Panc1 (cell line): ENCODE results near the gene BTBD18. TPM values are rescaled to one million over a fixed set of nuclear protein-coding genes. Genes with fewer than 3 reads are reported as not detected.

ENCODE experiments used
- ATAC-seq: fragments of 200-7000 bp; cut with Tn5 transposase; 2 replicates; pipeline ENCODE4 v1.9.1; 2020; ENCODE audit warnings: mild to moderate bottlenecking, moderate library complexity
- BruUV-seq: library from RNA; stranded (reverse); fragments of 400-500 nt; replicated peaks from 2 replicates; lab custom pipeline; 2021; lab: Mats Ljungman, UMichigan
- CTCF ChIA-PET: fragments of 300-600 bp; sonication (Branson Sonifier 250); formaldehyde crosslinking; loops from one replicate; lab custom pipeline; 2022; ENCODE audit warnings: antibody characterized with exemption; lab: Charles Lee
- POLR2A ChIA-PET: fragments of 300-600 bp; sonication (Branson Sonifier 250); formaldehyde crosslinking; loops from one replicate; lab custom pipeline; 2022; ENCODE audit warnings: antibody characterized with exemption; lab: Charles Lee
- DNase-seq: peaks from one replicate; pipeline ENCODE4 v3.0.0-alpha.2; 2010; ENCODE audit warnings: low read depth, low spot score
- H3K27ac ChIP-seq: 2 replicates; pipeline ENCODE4 v1.5.1; 2011; ENCODE audit warnings: mild to moderate bottlenecking, low read length, inconsistent platforms
- H3K27me3 ChIP-seq: fragments of 200-500 bp; sonication (Bioruptor generic); 2 replicates; pipeline ENCODE4 v1.6.0; 2014; ENCODE audit warnings: low read length, inconsistent platforms; ENCODE audit not compliant: control insufficient read depth, insufficient read depth
- H3K36me3 ChIP-seq: fragments of 200-500 bp; sonication (Bioruptor generic); 2 replicates; pipeline ENCODE4 v1.5.1; 2014; ENCODE audit warnings: inconsistent platforms, mild to moderate bottlenecking, low read length, moderate library complexity; ENCODE audit not compliant: control insufficient read depth, insufficient read depth
- H3K4me1 ChIP-seq: 2 replicates; pipeline ENCODE4 v1.5.1; 2011; ENCODE audit warnings: inconsistent platforms, mild to moderate bottlenecking, low read length, moderate library complexity; ENCODE audit not compliant: control insufficient read depth, insufficient read depth
- H3K4me3 ChIP-seq, 2 experiments: 2 replicates each; pipeline ENCODE4 v1.5.1; 2011 to 2012; ENCODE audit warnings: low read depth in 2 of 2, low read length in 2 of 2, mild to moderate bottlenecking in 2 of 2, inconsistent platforms in 1 of 2, moderate library complexity in 1 of 2
- H3K9me3 ChIP-seq: fragments of 200-500 bp; sonication (Bioruptor generic); 2 replicates; pipeline ENCODE4 v1.5.1; 2014; ENCODE audit warnings: low read depth, mild to moderate bottlenecking, inconsistent platforms, low read length, moderate library complexity; ENCODE audit not compliant: control insufficient read depth, insufficient read depth
- CTCF ChIP-seq: fragments of 450-650 bp; IDR thresholded peaks from 2 replicates; pipeline ENCODE4 v1.5.1; 2017; ENCODE audit warnings: mild to moderate bottlenecking
- POLR2AphosphoS5 ChIP-seq: IDR thresholded peaks from 2 replicates; pipeline ENCODE4 v1.6.1; 2012; ENCODE audit warnings: mild to moderate bottlenecking, low read depth, low read length, moderate library complexity
- REST ChIP-seq, 2 experiments: IDR thresholded peaks; 2 replicates each; pipeline ENCODE4 v1.6.1; 2011 to 2012; ENCODE audit warnings: low read depth in 2 of 2, control low read depth in 1 of 2, low read length in 1 of 2, mild to moderate bottlenecking in 1 of 2, moderate library complexity in 1 of 2; ENCODE audit not compliant: insufficient read depth in 1 of 2
- SIN3A ChIP-seq: IDR thresholded peaks from 2 replicates; pipeline ENCODE4 v1.6.1; 2012; ENCODE audit warnings: low read depth, mild to moderate bottlenecking, low read length, moderate library complexity, borderline replicate concordance; ENCODE audit not compliant: insufficient read depth
- TCF7L2 ChIP-seq: IDR thresholded peaks from 2 replicates; pipeline ENCODE4 v1.6.1; 2011; ENCODE audit warnings: mild to moderate bottlenecking, low read depth, low read length, inconsistent platforms
- in situ Hi-C: cut with HindIII; loops from 2 replicates; pipeline ENCODE4 v1.10.0; 2016; ENCODE audit warnings: low sequenced_read_pairs, low pct_unique_long_range_greater_than_20kb
- intact Hi-C: fragments of 100-400 bp; cut with micrococcal nuclease; formaldehyde crosslinking; loops from one replicate; pipeline ENCODE4 v1.10.0; 2022; ENCODE audit not compliant: unreplicated experiment
- total RNA-seq: library from RNA; stranded (reverse); gene quantifications from one replicate; pipeline ENCODE4 v1.2.1, GENCODE V29; 2021; ENCODE audit not compliant: unreplicated experiment

Gene BTBD18
- total RNA-seq, 1 experiment from 2014 or later = not detected

DNA sequence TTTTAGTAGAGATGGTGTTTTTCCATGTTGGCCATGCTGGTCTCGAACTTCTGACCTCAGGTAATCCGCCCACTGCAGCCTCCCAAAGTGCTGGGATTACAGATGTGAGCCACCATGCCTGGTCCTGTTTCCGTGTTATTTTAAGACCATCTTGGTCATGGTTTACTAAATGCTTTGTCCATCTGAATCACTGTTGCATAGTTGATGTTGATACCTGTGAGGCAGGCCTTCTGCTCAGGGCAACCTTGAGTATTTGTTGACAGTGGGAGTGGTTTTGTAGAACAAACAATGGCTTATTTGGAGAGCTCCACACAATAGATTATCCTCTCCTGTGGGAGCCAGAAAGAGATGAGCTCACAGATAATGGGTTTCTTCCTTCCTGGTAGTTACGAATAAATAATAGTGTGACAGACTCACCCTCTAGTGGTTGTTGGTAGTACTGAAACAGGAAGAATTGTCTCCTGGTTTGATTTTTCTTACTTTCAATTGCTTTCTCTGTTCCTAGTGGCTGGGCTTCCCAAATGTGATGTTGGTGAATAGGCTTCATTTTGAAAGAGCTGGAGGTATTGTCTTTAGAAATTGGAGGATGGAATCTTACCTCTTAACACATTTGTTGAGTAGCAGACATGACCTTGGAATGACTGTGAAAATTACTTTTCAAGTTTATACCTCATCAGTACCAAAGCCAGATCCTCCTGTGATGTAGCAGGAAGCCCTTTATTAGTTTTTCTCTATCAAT lies 49.0 kb upstream of the BTBD18 start:
- peak; percentile 84 for TF ChIP-seq CTCF
- no peak for TF ChIP-seq REST (IDR thresholded peaks at IDR 0.05; ENCODE audit: insufficient read depth in 1 of 2, low read depth in 2 of 2, low read length in 1 of 2)
- peaks cover 28% of the 10 kb centered on the region for H3K36me3 ChIP-seq
- H3K9me3 ChIP-seq = no peaks in the 10 kb centered on the region
- DNase-seq (peak; percentile 59), ATAC-seq (peak; percentile 76)
- no peaks in the 10 kb centered on the region for H3K27me3 ChIP-seq
- intact Hi-C loops (loop anchor here (1.0 kb wide), 1 partner anchor 49 kb away; the partner anchor contains the start of gene BTBD18), in situ Hi-C loops (no loop called here)
- POLR2A ChIA-PET = interaction anchor here (0.6 to 0.8 kb wide), 3 partner anchors 9 to 72 kb away, joined by 3 to 5 read pairs (median 3); no protein-coding TSS in a partner anchor
- peak overlapping the region; percentile 88 for H3K27ac ChIP-seq
- CTCF ChIA-PET = interaction anchor here (0.5 to 2.7 kb wide), 9 partner anchors 9 to 64 kb away, joined by 3 to 34 read pairs (median 4); partner anchors contain the start of genes BTBD18, CTNND1 and SELENOH
- BruUV-seq = no TSS peak
- H3K4me3 ChIP-seq = no peak overlapping the region
- peaks cover 33% of the 10 kb centered on the region for H3K4me1 ChIP-seq

DNA sequence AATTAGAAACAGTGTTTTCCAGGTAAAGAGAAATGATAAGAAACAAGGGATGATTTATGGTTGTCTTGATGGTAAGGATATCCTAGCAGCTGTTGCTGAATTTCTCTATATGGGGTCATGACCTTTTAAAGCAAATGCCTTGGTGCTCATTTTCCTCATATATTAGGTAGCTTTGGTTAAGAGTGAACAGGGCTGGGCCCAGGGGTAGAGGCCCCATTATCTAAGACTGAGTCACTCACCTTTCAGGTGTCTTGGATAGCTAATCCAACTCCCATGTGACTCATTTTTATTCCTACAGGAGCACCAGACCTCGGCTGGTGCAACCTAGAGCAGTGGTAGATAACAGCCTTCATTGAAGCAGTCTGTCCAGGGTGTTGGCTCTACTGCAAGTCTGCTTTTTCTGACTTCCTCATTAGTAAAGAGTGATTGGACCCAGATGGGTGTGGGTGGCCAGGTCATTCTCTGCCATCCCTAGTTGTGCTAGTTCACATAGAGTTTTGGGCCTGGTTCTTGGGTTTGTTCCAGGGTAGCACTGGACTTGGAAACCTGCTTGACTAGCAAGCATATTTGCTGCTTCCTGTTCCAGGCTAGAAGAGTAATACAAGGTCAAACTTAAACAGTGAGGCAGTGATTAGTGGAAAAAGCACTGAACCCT lies 47.4 kb upstream of the BTBD18 start:
- DNase-seq (peak; percentile 24), ATAC-seq (peak; percentile 70)
- ChIA-PET CTCF (interaction anchor here (0.7 to 2.7 kb wide), 3 partner anchors 19 to 47 kb away, joined by 4 to 34 read pairs (median 5); partner anchors contain the start of gene BTBD18), POLR2A (interaction anchor here (0.6 to 1.1 kb wide), 4 partner anchors 38 to 776 kb away, joined by 3 to 11 read pairs (median 6); partner anchors contain the start of gene LPXN)
- no TSS peak for BruUV-seq
- intact Hi-C loops = no loop called here
- Histone ChIP-seq H3K9me3 (no peaks in the 10 kb centered on the region), H3K27me3 (no peaks in the 10 kb centered on the region), H3K4me3 (peak overlapping the region in 1 of 2 experiments; percentile 12; a peak in 1 of 4 replicates), H3K4me1 (peaks cover 33% of the 10 kb centered on the region), H3K27ac (peak overlapping the region; percentile 88), H3K36me3 (peaks cover 27% of the 10 kb centered on the region)
- TF ChIP-seq CTCF = no peak
- no peak for TF ChIP-seq SIN3A
- no peak for TF ChIP-seq TCF7L2
- no peak for TF ChIP-seq REST (IDR thresholded peaks at IDR 0.05; ENCODE audit: insufficient read depth in 1 of 2, low read depth in 2 of 2, low read length in 1 of 2)
- TF ChIP-seq POLR2AphosphoS5 = no peak
- in situ Hi-C loops = no loop called here
